LNCaP clone FGC (cell line): ENCODE measurements around the gene C2CD4D.
"Not testable (repeated sequence)": the region's sequence is repeated elsewhere in the genome, so short reads cannot be mapped to it uniquely, and the experiment has no call there.

Source experiments
- DNase-seq: peaks from one replicate; pipeline ENCODE4 v3.0.0-alpha.2; 2011; ENCODE audit warnings: low read depth
- H3K4me3 ChIP-seq: 2 replicates; pipeline ENCODE4 v1.5.1; 2011; ENCODE audit warnings: mild to moderate bottlenecking, low read depth, low read length, control low read depth
- CTCF ChIP-seq: IDR thresholded peaks from 2 replicates; pipeline ENCODE4 v1.5.1; 2012; ENCODE audit warnings: mild to moderate bottlenecking; ENCODE audit not compliant: control insufficient read depth, insufficient read depth; ENCODE audit errors: extremely low read depth

Gene C2CD4D

GRCh38 chr1:151881479-151881878, 41.9 kb upstream of the C2CD4D start:
- H3K4me3 ChIP-seq = no peak overlapping the region
- peak; percentile 21; the same call in 1 of the 2 replicates for TF ChIP-seq CTCF
- DNase-seq = no peak

- no peak for DNase-seq
- no peak overlapping the region for H3K4me3 ChIP-seq
- no peak for TF ChIP-seq CTCF
Observed at GRCh38 chr1:151875419-151876097, 35.9 kb upstream of the C2CD4D start.

DNA sequence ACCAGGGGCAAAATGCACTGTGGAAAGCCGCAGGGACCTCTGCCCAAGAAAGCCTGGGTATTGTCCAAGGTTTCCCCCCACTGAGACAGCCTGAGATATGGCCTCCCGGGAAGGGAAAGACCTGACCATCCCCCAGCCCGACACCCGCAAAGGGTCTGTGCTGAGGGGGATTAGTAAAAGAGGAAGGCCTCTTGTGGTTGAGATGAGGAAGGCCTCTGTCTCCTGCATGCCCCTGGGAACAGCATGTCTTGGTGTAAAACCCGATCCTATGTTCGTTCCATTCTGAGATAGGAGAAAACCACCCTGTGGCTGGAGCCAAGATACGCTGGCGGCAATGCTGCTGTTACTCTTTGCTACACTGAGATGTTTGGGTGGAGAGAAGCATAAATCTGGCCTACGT, 33.2 kb upstream of the C2CD4D start:
- not testable (repeated sequence) for H3K4me3 ChIP-seq, DNase-seq

DNA sequence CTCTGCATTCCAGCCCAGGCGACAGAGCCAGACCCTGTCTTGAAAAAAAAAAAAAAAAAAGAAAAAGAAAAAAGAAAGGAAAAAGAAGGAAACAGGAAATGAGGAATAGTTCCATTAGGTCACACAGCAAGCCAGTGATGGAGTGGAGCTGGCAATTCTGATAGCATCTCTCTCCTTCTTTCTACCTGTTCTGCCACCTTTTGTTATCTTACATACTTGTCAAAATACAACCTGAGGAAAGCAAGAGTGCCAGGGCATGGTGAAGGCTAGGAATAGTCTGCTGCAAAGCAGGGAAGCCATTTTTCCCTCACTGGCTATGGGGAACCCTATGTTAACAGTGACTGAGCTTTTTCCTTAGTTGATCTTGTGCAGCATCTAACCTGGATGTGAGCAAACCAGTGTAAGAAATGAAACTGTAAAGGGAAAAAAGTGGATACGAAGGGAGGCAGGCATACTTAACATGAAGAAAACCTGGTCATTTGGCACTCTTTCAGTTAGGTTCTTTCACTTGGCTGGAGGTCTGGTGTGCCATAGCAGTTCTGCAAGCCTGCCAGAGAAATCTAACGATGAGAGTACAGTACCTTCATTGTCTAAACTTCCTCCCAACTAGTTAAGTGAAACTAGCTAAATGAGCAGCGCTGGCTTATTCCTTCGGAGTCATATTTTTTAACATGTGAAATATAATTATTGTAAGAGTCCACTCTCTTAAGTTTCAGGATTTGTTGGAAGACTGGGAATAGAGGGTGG, 31.8 kb upstream of the C2CD4D start:
- no peak for TF ChIP-seq CTCF
- no peak overlapping the region for H3K4me3 ChIP-seq
- no peak for DNase-seq

- DNase-seq = no peak
- H3K4me3 ChIP-seq = no peak overlapping the region
- TF ChIP-seq CTCF = no peak
Observed at GRCh38 chr1:151868486-151868885, 28.9 kb upstream of the C2CD4D start.

DNA sequence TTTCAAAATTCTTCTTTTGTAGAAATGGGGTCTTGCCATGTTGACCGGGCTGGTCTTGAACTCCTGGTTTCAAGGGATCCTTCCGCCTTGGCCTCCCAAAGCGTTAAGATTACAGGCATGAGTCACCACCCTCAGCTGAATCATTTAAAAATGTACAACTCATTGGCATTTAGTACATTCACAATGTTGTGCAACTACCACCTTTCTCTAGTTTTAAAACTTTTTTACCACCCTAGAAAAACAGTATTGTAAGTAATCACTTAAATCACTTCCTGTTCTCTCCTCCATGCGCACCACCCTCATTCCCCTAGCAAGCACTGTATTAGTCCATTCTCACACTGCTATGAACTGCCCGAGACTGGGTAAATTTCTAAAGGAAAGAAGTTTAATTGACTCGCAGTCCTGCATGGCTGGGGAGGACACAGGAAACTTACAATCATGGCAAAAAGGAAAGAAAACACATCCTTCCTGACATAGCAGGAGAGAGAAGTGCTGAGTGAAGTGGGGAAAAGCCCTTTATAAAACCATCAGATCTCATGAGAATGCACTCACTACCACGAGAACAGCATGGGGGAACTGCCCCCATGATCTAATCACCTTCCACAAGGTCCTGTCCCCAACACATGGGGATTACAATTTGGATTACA, 28.3 kb upstream of the C2CD4D start:
- TF ChIP-seq CTCF = no peak
- no peak for DNase-seq
- no peak overlapping the region for H3K4me3 ChIP-seq

- DNase-seq = no peak
Observed at GRCh38 chr1:151867321-151867720, 27.7 kb upstream of the C2CD4D start.

More at GRCh38 chr1:151867321-151867720, 27.7 kb upstream of the C2CD4D start:
- no peak for TF ChIP-seq CTCF
- no peak overlapping the region for H3K4me3 ChIP-seq
